HL-60 (cell line): ENCODE results near the gene CDC25C.

Experiments used
- DNase-seq, 2 experiments: peaks; one replicate each; pipeline ENCODE4 v3.0.0-alpha.2; 2010 to 2020; ENCODE audit warnings: low read depth in 1 of 2, low spot score in 1 of 2
- H3K27ac ChIP-seq: fragments of 250-450 bp; sonication (Bioruptor Pico); replicated peaks from 2 replicates; pipeline ENCODE4 v1.5.1; 2020; ENCODE audit warnings: mild to moderate bottlenecking, moderate library complexity
- H3K27me3 ChIP-seq: fragments of 250-450 bp; sonication (Bioruptor Pico); 2 replicates; pipeline ENCODE4 v1.5.1; 2021; ENCODE audit warnings: mild to moderate bottlenecking, moderate library complexity; ENCODE audit not compliant: insufficient read depth, poor library complexity, severe bottlenecking
- H3K4me3 ChIP-seq: replicated peaks from 2 replicates; pipeline ENCODE4 v1.5.1; 2011; ENCODE audit warnings: mild to moderate bottlenecking, control low read depth, low read length; ENCODE audit not compliant: insufficient read depth
- GABPA ChIP-seq: IDR thresholded peaks from 2 replicates; pipeline ENCODE4 v1.6.1; 2012; ENCODE audit warnings: low read depth
- POLR2AphosphoS5 ChIP-seq: IDR thresholded peaks from 2 replicates; pipeline ENCODE4 v1.6.1; 2012; ENCODE audit warnings: low read depth
- REST ChIP-seq: IDR thresholded peaks from 2 replicates; pipeline ENCODE4 v1.6.1; 2012; ENCODE audit warnings: low read depth; ENCODE audit not compliant: insufficient replicate concordance
- SPI1 ChIP-seq: IDR thresholded peaks from 2 replicates; pipeline ENCODE4 v1.6.1; 2012; ENCODE audit warnings: low read depth, mild to moderate bottlenecking, borderline replicate concordance
- TF ChIP-seq, protein P1 (sequence below): IDR thresholded peaks from one replicate; pipeline ENCODE4 v1.5.1; 2011; ENCODE audit warnings: low read length, control low read depth, inconsistent platforms; ENCODE audit not compliant: insufficient read depth

CDC25C gene

GRCh38 chr5:138349852-138350562, 18.4 kb upstream of the CDC25C start:
- TF ChIP-seq POLR2AphosphoS5 (no peak), GABPA (no peak), SPI1 (no peak), REST (no peak)
- TF ChIP-seq, protein P1, sequence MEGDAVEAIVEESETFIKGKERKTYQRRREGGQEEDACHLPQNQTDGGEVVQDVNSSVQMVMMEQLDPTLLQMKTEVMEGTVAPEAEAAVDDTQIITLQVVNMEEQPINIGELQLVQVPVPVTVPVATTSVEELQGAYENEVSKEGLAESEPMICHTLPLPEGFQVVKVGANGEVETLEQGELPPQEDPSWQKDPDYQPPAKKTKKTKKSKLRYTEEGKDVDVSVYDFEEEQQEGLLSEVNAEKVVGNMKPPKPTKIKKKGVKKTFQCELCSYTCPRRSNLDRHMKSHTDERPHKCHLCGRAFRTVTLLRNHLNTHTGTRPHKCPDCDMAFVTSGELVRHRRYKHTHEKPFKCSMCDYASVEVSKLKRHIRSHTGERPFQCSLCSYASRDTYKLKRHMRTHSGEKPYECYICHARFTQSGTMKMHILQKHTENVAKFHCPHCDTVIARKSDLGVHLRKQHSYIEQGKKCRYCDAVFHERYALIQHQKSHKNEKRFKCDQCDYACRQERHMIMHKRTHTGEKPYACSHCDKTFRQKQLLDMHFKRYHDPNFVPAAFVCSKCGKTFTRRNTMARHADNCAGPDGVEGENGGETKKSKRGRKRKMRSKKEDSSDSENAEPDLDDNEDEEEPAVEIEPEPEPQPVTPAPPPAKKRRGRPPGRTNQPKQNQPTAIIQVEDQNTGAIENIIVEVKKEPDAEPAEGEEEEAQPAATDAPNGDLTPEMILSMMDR, result no peak
- H3K4me3 ChIP-seq, result no peak overlapping the region
- no peak overlapping the region for H3K27ac ChIP-seq
- no peak for DNase-seq
- no peaks in the 10 kb centered on the region for H3K27me3 ChIP-seq

GRCh38 chr5:138346889-138347288, 15.3 kb upstream of the CDC25C start:
- DNase-seq, result no peak
- Histone ChIP-seq H3K27me3 (no peaks in the 10 kb centered on the region), H3K4me3 (no peak overlapping the region), H3K27ac (no peak overlapping the region)
- TF ChIP-seq REST (no peak), POLR2AphosphoS5 (no peak), GABPA (no peak), SPI1 (no peak)
- TF ChIP-seq, protein P1, result no peak

- Histone ChIP-seq H3K4me3 (no peak overlapping the region), H3K27me3 (no peaks in the 10 kb centered on the region), H3K27ac (no peak overlapping the region)
- DNase-seq, result no peak
- TF ChIP-seq REST, result no peak
- no peak for TF ChIP-seq SPI1
- TF ChIP-seq GABPA, result no peak
- TF ChIP-seq, protein P1, result no peak
- TF ChIP-seq POLR2AphosphoS5, result no peak
These were observed 13.5 kb upstream of the CDC25C start for GRCh38 chr5:138344887-138345622.
